CD4-positive, alpha-beta T cell treated with Interleukin-2 at 100 ng/mL for 4 hours (primary cell): Measurements from ENCODE around the gene PTPRN2.
"Not testable (repeated sequence)": the region's sequence is repeated elsewhere in the genome, so short reads cannot be mapped to it uniquely, and the experiment has no call there.

Source experiments
- DNase-seq: peaks from one replicate; pipeline ENCODE4 v3.0.0-alpha.2; 2020; ENCODE audit warnings: low spot score

Gene PTPRN2

DNA sequence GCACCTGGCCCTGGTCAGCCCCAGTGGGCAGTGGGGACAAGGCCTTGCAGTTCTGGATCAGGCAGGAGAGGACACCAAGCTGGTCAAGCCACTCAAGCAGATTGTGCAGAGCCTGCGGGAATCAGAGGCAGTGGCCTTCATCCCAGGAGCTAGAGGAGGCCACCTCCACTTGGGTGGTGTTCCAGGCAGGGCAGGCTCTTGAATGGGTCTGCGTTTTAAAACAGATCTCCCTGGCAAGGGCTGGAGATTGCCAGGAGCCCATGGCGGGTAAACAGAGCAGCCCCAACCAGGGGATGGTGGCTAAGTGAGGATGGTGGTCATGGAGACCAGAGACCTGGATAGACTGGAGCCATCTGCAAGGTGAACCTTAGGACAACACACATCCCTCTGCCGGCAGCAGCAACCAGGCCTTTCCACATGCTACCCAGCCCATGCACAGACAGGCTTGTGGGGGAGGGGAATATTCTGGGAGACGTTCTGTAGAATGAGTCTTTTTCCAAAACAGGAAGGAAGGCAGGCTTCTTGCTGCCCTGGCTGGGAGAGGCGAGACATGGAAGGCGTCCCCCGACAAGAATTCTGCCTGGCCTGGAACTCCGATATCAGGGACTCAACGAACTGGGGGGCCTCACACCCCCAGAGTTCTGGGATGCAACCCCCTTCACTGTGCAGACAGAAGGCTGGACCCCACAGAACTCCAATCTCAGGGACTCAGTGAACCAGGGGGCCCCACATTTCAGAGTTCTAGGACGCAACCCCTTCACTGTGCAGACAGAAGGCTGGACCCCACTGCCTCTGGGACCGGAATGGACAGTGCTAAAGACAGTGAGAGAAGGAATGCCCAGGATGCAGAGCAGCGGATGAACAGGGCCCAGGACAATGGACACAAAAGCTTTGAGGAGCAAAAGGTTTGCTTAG lies 264.8 kb downstream of the PTPRN2 start:
- no peak for DNase-seq

DNA sequence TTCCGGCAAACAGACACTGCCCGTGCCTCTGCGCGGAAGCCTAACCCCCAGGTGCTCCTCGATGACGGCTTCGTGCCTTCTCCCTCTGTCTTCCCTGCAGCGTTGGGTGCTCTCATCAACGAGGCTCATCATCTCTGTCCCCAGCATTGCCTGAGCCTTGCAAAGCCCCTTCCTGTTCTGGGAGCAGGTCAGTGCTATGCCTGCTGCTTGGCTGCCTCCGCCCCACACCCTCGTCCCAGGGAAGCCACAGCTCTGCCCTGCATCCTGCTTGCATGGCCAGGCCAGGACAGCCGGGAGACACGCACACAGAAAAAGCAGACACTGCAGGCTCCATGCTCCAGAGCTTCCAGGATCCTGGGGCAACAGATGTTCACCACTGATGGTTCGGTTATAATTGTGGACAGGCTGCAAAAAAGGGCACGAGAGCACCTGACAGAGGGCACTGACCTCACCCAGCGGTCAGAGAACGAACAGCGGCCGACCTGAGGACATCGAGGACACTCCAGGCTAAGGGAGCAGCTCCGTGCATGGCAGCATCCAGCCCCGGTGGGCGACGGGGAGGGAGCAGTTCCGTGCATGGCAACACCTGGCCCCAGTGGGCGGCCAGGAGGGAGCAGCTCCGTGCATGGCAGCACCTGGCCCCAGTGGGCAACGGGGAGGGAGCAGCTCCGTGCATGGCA lies 265.5 kb downstream of the PTPRN2 start:
- no peak for DNase-seq

- DNase-seq, result no peak
These were observed 266.4 kb downstream of the PTPRN2 start for GRCh38 chr7:158321056-158321700.

DNA sequence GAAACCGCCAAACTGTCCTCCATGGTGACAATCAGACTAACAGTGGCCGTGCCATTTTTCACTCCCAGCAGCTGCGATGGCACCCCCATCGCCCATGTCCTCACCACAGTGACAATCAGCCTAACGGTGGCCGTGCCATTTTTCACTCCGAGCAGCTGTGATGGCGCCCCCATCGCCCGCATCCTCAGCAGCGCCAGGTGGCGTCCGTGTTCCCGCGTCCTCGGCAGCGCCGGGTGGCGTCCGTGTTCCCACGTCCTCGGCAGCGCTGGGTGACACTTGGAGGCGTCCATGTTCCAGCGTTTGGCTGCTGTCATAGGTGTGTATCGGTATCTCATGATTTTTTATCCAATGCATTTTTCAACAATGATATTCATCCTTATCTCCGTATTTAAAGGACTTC lies 267.3 kb downstream of the PTPRN2 start:
- no peak for DNase-seq

DNA sequence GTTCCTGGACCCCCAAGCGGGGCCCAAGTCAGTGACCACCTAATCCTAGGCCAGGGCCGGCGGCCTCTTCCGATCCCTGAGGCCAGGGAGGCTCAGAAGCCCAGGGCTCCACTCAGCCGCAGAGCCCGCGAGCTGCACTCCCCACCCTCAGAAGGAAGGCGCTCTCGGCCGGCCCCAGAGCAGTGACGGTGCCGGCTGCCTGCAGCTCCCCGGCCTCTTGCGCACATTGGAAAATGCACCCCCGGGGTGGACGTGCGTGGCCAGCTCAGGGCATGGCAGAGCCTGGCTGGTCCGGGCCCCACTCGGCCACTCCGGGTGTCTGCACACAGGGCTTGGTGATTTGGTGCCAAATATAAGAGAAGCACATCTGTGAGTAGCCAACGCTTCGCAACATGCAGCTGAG lies 269.1 kb downstream of the PTPRN2 start:
- DNase-seq, result no peak

DNA sequence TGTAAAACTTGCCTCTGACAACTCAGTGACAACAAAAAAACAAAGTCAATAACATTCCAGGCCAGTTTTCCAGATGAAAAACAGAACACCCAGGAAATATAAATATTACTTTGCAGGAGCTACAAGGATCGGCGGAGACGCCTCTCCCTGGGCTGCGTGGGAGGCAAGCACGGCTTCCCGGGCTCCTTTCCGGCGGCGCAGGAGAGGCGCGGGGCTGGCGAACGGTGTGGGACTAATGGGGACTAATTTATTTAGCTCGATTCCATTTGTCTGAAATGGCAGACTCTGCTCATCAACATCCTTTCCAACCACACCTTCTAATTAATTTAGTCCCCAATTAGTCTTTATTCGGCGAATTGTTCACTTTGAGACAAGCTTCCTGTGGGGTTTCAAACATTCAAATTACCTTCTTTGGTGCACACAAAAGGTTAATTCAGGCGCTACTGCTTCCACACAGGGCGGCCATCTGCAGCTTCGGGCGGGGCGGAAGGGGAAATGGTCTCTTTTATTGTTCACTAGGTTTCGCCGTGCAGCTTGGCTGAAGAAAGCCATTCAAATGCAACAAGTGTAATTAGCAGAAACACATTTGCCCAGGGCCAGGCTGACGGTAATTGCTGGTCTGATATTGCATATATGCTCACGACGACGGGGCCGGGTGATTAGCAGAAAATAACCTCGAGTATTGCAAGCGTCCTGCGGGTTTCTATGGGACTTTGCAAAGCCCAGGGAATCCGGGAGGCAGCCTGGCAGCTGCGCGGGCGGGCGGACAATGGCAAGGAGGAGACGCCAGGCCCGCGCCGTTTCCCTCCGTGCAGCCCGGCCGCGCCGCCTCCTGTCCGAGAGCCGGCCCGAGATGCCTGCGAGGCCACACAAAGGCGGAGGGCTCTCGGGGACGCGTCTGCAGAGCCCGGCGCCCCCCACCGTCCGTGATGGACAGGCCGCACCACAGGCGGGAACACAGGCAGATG lies 270.1 kb downstream of the PTPRN2 start:
- no peak for DNase-seq

- DNase-seq, result no peak
These were observed 271.1 kb downstream of the PTPRN2 start for GRCh38 chr7:158316466-158317031.

- no peak for DNase-seq
These were observed 271.7 kb downstream of the PTPRN2 start for GRCh38 chr7:158315881-158316280.

DNA sequence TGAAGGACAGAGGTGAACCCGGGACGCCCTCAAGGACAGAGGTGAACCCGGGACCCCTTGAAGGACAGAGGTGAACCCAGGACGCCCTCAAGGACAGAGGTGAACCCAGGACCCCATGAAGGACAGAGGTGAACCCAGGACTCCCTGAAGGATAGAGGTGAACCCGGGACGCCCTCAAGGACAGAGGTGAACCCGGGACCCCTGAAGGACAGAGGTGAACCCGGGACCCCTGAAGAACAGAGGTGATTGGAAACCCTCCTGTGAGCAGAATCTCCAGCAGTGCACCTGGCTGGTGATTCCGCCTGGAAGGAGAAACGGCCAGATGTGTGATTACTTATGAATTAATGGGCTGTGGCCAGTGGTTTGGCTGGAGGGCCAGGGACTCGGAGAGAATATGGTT lies 272.3 kb downstream of the PTPRN2 start:
- no peak for DNase-seq

GRCh38 chr7:158314394-158314793 lies 273.2 kb downstream of the PTPRN2 start:
- no peak for DNase-seq

DNA sequence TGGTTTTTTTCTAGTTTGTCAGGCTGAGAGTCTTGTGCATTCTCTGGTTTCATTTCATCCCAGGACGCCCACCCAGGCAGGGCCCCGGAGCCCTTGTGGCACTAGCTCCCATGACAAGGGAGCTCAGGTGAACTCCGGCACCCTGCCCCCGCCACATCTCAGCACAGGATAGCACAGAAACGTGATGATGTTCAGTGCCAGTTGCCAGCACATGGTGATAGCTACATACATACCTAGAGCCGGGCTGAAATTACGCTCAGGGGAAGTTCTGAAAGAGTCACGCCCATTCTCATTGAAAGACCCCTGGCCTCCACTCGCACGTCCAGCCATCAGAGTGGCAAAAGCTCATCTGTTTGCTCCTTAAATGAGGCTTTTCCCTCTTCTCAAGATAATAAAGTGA lies 273.7 kb downstream of the PTPRN2 start:
- DNase-seq, result no peak

- DNase-seq, result no peak
These were observed 274.8 kb downstream of the PTPRN2 start for GRCh38 chr7:158312789-158313188.

DNA sequence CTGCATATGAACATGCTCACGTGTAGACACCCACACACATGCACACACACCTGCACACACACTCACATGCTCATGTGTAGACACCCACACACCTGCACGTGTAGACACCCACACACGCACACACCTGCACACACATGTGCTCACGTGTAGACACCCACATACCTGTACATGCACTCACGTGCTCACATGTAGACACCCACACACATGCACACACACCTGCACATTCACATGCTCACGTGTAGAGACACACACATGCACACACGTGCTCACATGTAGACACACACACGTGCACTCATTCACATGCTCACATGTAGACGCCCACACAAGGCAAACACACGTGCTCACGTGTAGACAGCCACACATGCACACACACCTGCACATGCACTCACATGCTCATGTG lies 275.8 kb downstream of the PTPRN2 start:
- DNase-seq, result no peak

- DNase-seq, result no peak
These were observed 276.5 kb downstream of the PTPRN2 start for GRCh38 chr7:158310924-158311666.

DNA sequence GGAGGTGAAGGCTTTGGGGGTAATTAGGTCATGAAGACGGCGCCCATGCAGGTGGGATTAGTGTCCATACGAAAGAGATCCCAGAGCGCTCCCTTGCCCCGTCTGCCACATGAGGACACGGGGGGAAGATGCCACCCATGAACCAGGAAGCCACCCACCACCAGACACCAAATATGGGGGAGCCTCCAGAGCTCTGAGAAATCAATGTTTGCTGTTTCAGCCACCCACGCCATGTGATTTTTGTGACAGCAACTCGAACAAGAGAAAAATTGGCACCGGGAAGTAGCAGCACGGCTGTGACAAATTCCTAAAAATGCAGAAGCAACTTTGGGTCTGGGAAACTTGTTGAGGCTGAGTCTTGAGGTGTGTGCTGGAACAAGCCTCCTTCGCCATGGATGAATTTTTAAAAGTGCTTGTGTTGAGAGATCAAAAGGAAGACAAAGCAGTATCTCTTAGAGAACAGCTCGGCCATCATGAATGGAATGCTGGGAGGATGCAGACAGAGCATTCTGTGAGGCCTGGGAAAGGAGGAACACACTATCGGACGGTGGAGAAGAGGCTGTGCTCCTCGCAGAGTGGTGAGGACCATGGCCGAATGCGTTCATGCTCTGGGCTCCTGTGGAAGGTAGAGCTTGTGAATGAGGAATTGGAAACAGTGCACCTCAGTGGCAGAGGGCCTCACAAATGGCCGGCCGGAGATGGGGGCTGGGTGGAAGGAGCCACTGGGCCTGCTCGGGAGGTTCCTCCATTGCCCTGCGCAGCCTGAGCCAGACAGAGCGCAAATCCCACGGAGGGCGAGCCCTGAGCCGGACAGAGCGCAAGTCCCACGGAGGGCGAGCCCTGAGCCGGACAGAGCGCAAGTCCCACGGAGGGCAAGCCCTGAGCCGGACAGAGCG lies 277.5 kb downstream of the PTPRN2 start:
- DNase-seq, result no peak

DNA sequence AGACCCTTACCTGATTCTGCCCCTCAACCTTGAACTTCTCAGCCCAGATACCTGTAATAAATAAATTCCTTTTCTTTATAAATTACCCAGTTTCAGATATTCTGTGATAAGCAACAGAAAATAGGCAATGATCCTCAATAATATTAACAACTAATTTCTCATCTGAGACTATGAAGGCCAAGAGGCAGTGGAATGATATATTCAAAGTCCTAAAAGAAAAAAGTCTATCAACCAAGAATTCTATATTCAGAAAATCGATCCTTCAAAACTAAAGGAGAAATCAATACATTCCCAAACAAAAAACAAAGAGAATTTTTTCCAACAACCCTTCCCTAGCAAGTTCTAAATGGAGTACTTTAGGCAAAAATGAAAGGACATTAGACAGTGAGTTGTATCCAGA lies 279.6 kb downstream of the PTPRN2 start:
- DNase-seq, result no peak

GRCh38 chr7:158304072-158304471 lies 283.6 kb downstream of the PTPRN2 start:
- not testable (repeated sequence) for DNase-seq

DNA sequence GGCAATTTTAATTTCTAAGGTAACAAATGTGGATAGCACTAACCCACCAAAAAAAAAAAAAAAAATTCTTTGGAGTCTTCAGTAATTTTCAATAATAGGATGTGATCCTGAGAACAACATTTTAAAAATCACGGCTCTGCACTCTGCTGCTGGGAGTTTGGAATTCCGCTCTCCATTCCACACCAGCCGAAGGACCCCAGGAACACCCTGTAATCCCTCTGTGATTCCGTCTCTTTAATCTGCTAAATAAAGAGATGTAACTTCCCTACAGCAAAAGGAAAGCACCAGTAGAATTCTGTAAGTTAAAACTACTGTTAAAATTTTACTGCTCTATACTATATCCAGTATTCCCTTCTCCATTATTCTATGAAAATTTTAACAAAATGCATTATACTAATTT lies 284.5 kb downstream of the PTPRN2 start:
- no peak for DNase-seq

GRCh38 chr7:158302274-158303070 lies 285.2 kb downstream of the PTPRN2 start:
- DNase-seq, result no peak
